ENCODE measurements around the gene COX8C.

DNA sequence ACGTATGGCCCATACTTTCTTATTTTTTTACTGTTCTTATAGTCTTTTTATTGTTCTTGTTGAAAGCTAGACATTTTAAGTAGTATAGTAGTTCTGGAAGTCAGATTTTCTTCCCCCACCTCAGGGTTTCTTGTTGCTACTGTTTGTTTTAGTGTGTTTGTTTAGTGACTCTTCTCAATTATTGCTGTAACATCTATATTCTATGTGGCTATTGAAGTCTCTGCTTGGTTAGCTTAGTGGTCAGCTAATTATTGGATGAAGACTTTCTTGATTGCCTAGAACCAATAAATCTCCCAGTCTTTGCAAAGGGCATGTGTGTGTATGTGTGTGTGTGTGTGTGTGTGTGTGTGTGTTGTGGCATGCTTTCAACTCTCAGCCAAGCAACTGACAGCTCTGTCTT is 49.5 kb downstream of the COX8C start:
- TF ChIP-seq, protein P1, sequence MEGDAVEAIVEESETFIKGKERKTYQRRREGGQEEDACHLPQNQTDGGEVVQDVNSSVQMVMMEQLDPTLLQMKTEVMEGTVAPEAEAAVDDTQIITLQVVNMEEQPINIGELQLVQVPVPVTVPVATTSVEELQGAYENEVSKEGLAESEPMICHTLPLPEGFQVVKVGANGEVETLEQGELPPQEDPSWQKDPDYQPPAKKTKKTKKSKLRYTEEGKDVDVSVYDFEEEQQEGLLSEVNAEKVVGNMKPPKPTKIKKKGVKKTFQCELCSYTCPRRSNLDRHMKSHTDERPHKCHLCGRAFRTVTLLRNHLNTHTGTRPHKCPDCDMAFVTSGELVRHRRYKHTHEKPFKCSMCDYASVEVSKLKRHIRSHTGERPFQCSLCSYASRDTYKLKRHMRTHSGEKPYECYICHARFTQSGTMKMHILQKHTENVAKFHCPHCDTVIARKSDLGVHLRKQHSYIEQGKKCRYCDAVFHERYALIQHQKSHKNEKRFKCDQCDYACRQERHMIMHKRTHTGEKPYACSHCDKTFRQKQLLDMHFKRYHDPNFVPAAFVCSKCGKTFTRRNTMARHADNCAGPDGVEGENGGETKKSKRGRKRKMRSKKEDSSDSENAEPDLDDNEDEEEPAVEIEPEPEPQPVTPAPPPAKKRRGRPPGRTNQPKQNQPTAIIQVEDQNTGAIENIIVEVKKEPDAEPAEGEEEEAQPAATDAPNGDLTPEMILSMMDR (IDR thresholded peaks at IDR 0.05) = no peak
- no peak for TF ChIP-seq POLR2A (IDR thresholded peaks at IDR 0.05)

All from right lobe of liver (tissue), 4 donors.